Inflammatory macrophage (primary cell): Measurements from ENCODE around the gene CNOT3.
"Not testable (repeated sequence)": the region's sequence is repeated elsewhere in the genome, so short reads cannot be mapped to it uniquely, and the experiment has no call there.

ENCODE experiments used
- DNase-seq, 2 donors: peaks; one replicate each; pipeline ENCODE4 v3.0.0-alpha.2; 2020 to 2022

CNOT3 gene

DNA sequence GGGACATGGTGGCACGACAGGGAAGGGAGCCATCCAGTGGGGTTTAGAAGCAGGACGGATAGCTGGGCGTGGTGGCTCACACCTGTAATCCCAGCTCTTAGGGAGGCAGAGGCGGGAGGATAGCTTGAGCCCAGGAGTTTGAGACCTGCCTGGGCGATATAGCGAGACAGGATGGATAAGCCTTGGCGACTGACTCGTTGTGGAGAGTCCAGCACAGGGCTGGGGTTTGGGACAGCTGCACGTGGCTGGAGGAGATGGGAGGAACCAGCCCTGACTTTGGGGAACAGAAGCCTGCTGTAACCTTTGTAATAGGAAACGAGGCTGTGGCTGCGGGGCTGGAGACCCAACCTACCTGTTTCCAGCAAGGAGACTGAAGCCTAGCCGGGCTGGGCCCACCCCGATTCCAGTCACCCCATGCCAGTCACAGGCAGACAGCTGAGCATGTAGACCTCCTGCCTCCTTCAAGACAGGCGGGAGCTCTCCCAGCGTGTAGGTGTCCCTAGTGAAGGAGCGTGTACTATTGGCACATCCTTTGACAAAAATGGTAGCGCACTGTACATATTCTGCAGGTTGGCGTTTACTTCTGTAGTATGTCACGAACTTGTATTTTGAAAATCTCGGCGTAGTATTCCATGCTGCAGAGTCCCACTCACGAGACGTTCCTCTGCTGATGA is 13.9 kb downstream of the CNOT3 start:
- no peak for DNase-seq

DNA sequence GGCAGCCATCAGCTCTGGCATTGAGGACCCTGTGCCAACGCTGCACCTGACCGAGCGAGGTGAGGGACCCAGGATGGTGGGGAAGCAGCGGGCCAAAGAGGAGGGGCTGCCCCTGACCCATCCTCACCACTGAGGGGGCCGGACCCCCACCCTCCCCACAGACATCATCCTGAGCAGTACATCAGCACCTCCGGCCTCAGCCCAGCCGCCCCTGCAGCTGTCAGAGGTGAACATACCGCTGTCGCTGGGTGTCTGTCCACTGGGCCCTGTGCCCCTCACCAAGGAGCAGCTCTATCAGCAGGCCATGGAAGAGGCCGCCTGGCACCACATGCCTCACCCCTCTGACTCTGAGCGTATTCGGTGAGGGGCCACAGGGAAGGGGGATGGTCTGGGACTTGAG is 14.7 kb downstream of the CNOT3 start:
- DNase-seq: no peak

DNA sequence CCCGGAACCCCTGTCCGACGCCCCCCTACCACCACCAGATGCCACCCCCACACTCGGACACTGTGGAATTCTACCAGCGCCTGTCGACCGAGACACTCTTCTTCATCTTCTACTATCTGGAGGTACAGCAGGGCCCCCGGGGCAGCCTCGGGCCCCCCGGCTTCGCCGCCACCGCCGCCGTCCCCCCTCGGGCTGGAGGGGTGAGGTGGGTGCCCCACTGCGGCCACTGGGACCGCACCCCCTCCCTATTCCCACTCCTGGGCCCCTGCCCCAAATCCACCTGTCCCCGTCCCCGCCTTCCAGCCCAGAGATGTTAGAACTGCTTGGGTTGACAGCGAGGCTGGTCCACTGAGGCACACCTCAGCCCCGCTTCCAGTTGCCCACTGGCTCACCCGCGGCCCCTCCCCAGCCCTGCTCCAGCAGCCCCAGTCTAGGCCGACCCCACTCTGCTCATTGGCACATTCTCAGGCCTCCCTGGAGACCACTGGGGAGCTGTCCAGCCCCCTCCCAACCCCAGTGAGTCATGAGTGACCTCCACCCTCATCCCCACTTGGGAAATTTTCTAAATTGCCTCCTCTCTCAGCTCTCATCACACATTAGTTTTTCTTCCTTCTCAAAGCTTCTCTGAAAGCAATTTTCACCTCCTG is 15.4 kb downstream of the CNOT3 start:
- no peak for DNase-seq

DNA sequence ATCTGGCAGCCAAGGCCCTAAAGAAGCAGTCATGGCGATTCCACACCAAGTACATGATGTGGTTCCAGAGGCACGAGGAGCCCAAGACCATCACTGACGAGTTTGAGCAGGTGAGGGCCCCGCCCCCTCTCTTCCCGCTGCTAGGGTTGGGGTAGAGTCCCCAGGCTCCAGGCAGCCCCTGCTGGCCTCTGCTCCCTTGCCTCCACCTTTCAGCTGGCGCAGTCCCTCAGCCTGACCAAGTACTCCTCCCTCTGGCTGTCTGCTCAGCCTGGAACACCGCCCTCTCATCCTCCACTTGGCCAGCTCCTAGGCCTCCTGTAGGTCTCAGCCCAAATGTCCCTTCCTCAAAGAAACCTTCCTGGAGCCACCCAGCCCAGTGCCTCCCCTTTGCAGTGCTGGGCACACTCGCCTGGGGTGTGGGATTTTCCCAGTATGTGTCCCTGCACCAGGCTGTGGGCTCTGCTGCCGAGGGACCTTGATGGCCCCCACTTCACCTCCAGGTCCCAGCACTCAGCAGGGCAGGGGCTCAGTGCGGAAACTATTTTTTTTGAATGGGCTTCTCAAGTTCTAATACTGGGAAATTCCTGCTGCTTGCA is 16.3 kb downstream of the CNOT3 start:
- no peak for DNase-seq

GRCh38 chr19:54154603-54155345 is 17.2 kb downstream of the CNOT3 start:
- no peak for DNase-seq

GRCh38 chr19:54155694-54156093 is 18.1 kb downstream of the CNOT3 start:
- DNase-seq: no peak

- no peak for DNase-seq
Measured at GRCh38 chr19:54156490-54156889, 18.9 kb downstream of the CNOT3 start.

- no peak for DNase-seq
Measured at GRCh38 chr19:54156953-54157352, 19.4 kb downstream of the CNOT3 start.

GRCh38 chr19:54158812-54159351 is 21.3 kb downstream of the CNOT3 start:
- DNase-seq: peak; percentile 38 to 48

DNA sequence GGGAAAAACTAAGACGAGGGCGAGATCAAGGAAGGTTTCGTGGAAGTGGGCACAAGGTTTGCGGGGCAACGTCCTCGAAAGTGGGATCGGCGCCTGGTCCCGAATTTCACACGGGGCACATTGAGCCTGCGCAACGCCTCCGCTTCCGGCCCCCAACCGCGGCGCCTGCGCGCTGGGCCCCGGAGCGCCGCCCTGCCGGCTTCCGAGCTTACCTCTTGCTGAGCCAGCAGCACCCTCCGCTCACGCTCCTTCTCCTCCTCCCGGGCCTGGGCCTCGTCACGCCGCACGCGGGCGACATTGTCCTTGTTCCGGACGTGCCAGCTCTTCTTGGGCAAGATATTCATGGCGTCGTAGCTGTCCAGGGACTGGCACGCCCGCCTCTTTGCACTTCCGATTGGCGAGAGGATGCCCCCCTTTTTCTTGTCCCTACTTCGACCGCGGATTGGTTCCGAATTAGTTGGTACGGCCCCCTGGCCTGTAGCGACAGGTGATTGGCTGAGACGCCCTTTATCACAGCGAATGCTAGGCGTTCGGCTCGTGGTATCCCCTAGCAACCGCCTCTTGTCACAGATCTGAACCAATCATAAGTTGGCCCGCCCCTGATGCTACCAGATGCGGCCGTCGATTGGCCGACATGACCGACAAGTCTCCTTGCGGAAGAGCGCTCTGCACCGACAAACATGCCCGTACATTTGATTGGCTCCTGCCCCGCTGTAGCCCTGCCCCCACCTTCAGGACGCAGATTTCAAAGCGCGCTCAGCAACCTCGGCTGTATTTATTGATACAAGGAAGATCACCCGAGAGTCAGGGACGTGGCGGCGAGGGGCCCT is 22.0 kb downstream of the CNOT3 start, which contains the start of gene LENG1:
TSS of gene LENG1 (minus strand) at position 370 of the 830 bp plus-strand sequence. CDS start at position 344, 26 bp downstream.
- peak; percentile 100 for DNase-seq

GRCh38 chr19:54160182-54160811 is 22.7 kb downstream of the CNOT3 start:
- DNase-seq: peak in 1 of 2 donors; percentile 3

DNA sequence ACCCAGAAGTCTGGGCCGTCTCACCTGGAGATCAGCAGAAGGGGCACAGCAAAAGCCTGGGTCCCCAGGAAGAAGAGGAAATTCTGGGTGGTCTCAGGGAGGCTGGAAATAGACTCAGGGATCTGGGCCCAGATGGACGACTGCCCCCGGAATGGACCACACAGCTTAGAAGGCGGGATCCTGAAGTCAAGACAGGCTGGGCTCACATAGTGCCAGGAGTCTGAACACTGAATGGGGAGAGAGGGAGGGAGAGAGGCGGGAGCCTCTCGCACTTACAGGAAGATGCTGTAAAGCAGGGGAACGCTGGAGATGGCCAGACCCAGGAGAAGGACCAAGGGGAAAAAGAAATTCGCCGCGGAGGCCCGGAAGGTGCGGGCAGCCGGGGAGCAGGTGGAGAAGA is 23.3 kb downstream of the CNOT3 start:
- no peak for DNase-seq

DNA sequence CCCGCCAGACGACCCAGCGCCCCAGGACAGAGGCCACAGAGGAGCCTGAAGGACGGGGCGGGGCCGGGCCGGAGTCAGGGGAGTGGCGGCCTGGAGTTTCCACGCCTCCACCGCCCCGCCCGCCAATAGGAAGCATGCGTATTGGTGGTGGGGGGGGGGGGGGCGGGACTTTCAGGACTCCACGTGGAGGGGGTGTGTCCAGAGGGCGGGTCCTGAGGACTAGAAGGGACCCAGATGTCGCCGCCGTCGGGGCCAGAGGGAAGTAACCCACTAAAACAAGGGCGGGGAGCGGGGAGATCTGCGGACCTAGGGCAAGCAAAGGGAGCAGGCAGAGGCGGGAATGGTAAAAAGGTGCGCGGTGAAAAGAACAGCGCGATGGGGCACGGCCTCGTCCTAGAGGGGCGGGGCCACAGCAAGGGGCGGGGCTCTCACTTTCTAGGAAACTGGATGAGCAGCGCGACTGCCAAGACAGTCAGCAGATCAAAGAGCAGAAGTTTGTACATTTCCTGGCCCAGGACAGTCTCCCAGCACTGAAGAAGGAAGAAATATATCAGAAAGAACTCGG is 24.8 kb downstream of the CNOT3 start:
- peak; percentile 86 to 92 for DNase-seq

GRCh38 chr19:54162884-54163283 is 25.3 kb downstream of the CNOT3 start:
- no peak for DNase-seq

- DNase-seq: peak; percentile 45 to 53
Measured at GRCh38 chr19:54164369-54165068, 27.0 kb downstream of the CNOT3 start.

DNA sequence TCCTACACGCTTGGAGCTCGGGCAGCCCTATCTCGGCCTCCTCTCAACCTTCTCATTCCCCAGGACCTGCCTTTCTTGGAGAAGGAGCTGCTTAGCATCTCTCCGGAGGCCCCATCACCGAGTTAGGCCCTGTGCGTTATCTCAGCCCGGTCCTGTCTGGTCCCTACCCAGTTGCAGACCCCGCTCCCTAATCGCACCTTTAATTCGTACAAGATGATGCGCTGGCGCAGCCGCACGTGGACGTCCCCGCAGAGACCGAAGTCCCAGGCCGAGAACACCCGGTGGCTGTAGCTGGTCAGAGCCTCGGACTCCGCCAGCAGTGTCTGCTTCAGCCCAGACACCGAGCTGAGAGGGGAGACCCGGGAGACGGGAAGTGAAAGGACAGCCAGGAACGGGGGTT is 27.7 kb downstream of the CNOT3 start:
- no peak for DNase-seq

DNA sequence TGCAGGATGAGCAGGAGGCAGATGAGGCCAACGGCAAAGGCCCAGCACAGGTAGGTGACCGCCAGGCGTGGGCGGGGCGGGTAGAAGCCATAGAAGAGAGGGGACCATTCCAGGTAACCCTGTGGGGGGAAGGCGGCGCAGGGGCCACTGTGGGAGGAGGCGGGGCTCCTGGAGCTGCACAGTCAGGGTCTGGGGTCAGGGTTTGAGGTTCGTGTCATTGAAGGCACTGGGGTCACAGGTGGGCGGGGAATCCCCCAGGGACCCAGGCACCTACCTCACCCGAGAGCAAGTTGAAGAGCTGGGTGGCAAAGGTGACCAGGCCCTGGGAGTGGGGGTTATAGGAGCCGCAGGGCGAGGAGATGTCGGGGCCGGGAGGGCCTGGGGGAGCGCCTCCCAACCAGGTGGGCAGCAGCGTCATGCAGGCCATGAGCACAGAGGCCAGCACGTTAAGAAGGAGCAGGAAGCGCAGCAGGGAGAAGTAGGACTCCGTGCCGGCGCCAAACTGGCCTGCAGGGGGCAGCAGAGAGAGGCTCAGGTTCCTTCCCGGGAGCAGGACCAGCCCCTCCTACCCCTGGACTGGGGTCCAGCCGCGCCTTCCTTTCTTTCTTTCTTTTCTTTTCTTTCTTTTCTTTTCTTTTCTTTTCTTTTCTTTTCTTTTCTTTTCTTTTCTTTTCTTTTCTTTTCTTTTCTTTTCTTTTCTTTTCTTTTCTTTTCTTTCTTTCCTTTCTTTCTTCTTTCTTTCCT is 30.8 kb downstream of the CNOT3 start:
- peak; percentile 92 to 93 for DNase-seq

GRCh38 chr19:54169149-54169740 is 31.7 kb downstream of the CNOT3 start:
- DNase-seq: no peak

GRCh38 chr19:54171736-54172431 is 34.3 kb downstream of the CNOT3 start:
- DNase-seq: not testable (repeated sequence)
